ENCODE results near the gene ATF3. TPM values are rescaled to one million over a fixed set of nuclear protein-coding genes. Genes with fewer than 3 reads are reported as not detected.

Gene ATF3
- total RNA-seq, 4 donors from 2014 or later, result 10.0 to 38.0 (median 17.2) TPM

GRCh38 chr1:212641956-212642355, 33.4 kb downstream of the ATF3 start:
- Histone ChIP-seq H3K9me3 (no peaks in the 10 kb centered on the region), H3K4me3 (no peak overlapping the region), H3K36me3 (no peaks in the 10 kb centered on the region), H3K27me3 (no peaks in the 10 kb centered on the region), H3K27ac (no peak overlapping the region), H3K4me1 (peaks cover 0 to 11% (median 3%) of the 10 kb centered on the region in 4 donors)
- DNase-seq, result no peak
- TF ChIP-seq POLR2A (IDR thresholded peaks at IDR 0.05), result no peak
- no peak for TF ChIP-seq CTCF (IDR thresholded peaks at IDR 0.05)

- Histone ChIP-seq H3K27me3 (no peaks in the 10 kb centered on the region), H3K4me3 (no peak overlapping the region), H3K27ac (no peak overlapping the region), H3K4me1 (peaks cover 0 to 11% (median 2%) of the 10 kb centered on the region in 4 donors), H3K9me3 (no peaks in the 10 kb centered on the region), H3K36me3 (no peaks in the 10 kb centered on the region)
- DNase-seq, result no peak
- TF ChIP-seq POLR2A (IDR thresholded peaks at IDR 0.05) (no peak), CTCF (IDR thresholded peaks at IDR 0.05) (no peak)
Measured at GRCh38 chr1:212643877-212644276, 35.3 kb downstream of the ATF3 start.

- DNase-seq, result no peak
Measured at GRCh38 chr1:212644866-212645545, 36.4 kb downstream of the ATF3 start.

GRCh38 chr1:212645546-212646543, 37.3 kb downstream of the ATF3 start:
- Histone ChIP-seq H3K9me3 (no peaks in the 10 kb centered on the region), H3K4me3 (no peak overlapping the region), H3K27me3 (no peaks in the 10 kb centered on the region), H3K36me3 (no peaks in the 10 kb centered on the region), H3K27ac (no peak overlapping the region), H3K4me1 (peaks cover 0 to 11% (median 2%) of the 10 kb centered on the region in 4 donors)
- TF ChIP-seq POLR2A (IDR thresholded peaks at IDR 0.05), result no peak
- TF ChIP-seq CTCF (IDR thresholded peaks at IDR 0.05), result no peak
- no peak for DNase-seq

More at GRCh38 chr1:212644866-212645545, 36.4 kb downstream of the ATF3 start:
- TF ChIP-seq POLR2A (IDR thresholded peaks at IDR 0.05) (no peak), CTCF (IDR thresholded peaks at IDR 0.05) (no peak)
- Histone ChIP-seq H3K4me3 (no peak overlapping the region), H3K4me1 (peaks cover 0 to 11% (median 2%) of the 10 kb centered on the region in 4 donors), H3K27me3 (no peaks in the 10 kb centered on the region), H3K27ac (no peak overlapping the region), H3K9me3 (no peaks in the 10 kb centered on the region), H3K36me3 (no peaks in the 10 kb centered on the region)

GRCh38 chr1:212646588-212646987, 38.0 kb downstream of the ATF3 start:
- H3K9me3 ChIP-seq, result no peaks in the 10 kb centered on the region
- no peak for DNase-seq
- H3K27ac ChIP-seq, result no peak overlapping the region
- peaks cover 0 to 11% (median 2%) of the 10 kb centered on the region in 4 donors for H3K4me1 ChIP-seq
- no peaks in the 10 kb centered on the region for H3K27me3 ChIP-seq
- TF ChIP-seq POLR2A (IDR thresholded peaks at IDR 0.05), result no peak
- no peak for TF ChIP-seq CTCF (IDR thresholded peaks at IDR 0.05)
- no peaks in the 10 kb centered on the region for H3K36me3 ChIP-seq
- H3K4me3 ChIP-seq, result no peak overlapping the region
